ENCODE measurements around the gene TMEM9.

TMEM9 gene

DNA sequence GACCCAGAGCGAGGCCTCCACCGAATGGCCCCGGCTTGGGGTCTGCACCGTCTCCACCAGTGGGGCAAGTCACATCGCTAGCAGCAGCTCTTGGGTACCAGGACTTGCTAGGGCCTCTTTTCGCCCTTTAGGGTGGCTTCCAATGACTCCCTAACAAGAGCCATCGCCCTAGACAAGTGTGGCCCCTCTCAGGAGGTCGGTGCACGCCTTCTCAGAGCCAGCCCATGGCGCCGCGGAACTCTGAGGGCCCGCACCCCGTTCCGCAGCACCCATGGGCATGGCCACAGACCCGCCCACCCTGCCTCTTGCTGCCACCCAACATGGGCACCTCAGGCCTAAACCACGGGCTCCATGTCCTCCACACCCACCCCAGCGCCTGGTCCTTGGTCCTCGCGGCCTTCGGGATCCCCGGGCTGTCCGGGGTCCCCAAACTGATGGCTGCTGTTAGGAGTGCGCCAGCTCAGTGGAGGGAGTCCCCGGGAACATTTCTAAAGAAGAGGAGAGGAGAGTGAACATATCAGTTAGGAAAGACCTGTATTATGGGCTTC is 38.8 kb downstream of the TMEM9 start:
- DNase-seq (ENCODE audit: extremely low read depth, insufficient read length): no peak
- no peaks in the 10 kb centered on the region for H3K36me3 ChIP-seq (ENCODE audit: control insufficient read depth, insufficient read depth, low read length)
- H3K27me3 ChIP-seq (replicated peaks; ENCODE audit: control insufficient read depth, insufficient read depth, low read length): no peaks in the 10 kb centered on the region; the same call in 1 of the 2 replicates
- H3K4me3 ChIP-seq (replicated peaks; ENCODE audit: low read depth, low read length): no peak overlapping the region
- TF ChIP-seq, protein P1, sequence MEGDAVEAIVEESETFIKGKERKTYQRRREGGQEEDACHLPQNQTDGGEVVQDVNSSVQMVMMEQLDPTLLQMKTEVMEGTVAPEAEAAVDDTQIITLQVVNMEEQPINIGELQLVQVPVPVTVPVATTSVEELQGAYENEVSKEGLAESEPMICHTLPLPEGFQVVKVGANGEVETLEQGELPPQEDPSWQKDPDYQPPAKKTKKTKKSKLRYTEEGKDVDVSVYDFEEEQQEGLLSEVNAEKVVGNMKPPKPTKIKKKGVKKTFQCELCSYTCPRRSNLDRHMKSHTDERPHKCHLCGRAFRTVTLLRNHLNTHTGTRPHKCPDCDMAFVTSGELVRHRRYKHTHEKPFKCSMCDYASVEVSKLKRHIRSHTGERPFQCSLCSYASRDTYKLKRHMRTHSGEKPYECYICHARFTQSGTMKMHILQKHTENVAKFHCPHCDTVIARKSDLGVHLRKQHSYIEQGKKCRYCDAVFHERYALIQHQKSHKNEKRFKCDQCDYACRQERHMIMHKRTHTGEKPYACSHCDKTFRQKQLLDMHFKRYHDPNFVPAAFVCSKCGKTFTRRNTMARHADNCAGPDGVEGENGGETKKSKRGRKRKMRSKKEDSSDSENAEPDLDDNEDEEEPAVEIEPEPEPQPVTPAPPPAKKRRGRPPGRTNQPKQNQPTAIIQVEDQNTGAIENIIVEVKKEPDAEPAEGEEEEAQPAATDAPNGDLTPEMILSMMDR (IDR thresholded peaks at IDR 0.05; ENCODE audit: insufficient read depth, low read length, poor library complexity, severe bottlenecking): no peak

DNA sequence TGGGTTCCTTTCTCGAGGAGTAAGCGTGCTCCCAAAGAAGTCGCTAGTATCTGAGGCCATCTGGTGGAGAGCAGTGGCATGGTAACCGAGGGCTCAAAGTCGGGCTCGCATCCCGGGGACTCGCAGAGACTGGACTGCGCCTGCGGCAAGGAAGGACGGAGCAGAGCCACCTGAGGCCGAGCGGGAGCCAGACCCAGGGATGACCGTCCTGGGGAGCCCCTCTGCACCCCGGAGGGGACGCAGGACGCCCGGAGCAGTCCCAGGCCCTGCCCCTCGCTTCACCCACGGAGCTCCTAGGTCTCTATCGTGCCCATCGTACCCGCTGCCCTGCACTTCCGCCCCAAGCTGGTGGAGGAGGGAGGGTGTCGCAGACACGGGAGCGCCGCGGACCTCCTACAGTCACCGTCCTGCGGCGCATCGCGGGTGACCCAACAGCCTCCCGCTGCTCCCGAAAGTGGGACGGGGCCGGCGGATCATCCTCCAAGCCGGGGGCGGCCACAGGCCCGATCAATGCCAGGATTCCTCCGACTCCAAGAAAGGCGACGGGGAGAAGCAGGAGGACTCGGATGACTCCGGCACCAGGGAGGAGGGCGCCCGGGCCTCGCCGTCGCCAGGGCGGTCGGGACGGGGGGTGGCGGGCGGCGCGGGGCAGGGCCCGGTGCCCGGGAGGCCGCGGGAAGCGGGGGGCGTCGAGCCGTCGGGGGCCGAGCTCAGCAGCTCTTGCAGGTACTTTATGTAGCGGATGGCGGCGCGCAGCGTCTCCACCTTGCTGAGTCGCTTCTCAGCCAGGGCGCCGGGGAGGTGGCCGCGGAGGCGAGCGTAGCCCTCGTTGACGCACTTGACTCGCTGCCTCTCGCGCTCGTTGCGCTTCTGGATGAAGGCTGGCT is 39.8 kb downstream of the TMEM9 start:
- peak; percentile 67 for DNase-seq (ENCODE audit: extremely low read depth, insufficient read length)
- TF ChIP-seq, protein P1 (IDR thresholded peaks at IDR 0.05; ENCODE audit: insufficient read depth, low read length, poor library complexity, severe bottlenecking): peak; percentile 78
- Histone ChIP-seq H3K36me3 (ENCODE audit: control insufficient read depth, insufficient read depth, low read length) (no peaks in the 10 kb centered on the region), H3K27me3 (replicated peaks; ENCODE audit: control insufficient read depth, insufficient read depth, low read length) (no peaks in the 10 kb centered on the region; the same call in 1 of the 2 replicates), H3K4me3 (replicated peaks; ENCODE audit: low read depth, low read length) (peak overlapping the region; percentile 33)

DNA sequence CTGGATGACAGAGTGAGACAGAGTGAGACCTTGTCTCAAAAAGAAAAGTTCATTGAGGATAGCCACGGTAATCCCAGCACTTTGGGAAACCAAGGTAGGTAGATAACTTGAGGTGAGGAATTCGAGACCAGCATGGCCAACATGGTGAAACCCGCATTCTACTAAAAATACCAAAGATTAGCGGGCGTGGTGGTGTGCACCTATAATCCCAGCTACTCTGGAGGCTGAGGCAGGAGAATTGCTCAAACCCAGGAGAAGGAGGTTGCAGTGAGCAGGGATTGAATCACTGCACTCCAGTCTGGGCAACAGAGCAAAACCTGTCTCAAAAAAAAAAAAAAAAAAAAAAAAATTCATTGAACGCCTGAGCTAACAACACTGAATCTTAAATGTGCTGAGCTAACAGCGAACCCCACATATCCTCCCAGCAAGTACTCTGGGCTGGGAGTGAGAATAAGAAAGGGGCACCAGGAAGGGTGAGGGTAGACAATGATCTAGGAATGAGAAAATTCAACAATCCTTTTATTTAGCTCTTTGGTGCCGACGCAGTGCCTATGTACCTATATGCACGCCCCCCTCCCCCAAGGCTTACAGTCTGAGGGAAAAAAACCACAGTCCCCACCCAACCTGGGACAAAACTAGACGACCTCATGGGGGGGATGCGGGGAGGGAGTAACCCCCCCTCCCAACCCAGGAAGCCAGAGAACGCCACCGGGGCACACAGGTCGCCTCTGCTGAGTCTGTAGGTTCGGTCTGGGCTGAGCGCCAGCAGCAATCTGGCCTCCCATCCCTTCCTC is 40.6 kb downstream of the TMEM9 start:
- no peaks in the 10 kb centered on the region for H3K36me3 ChIP-seq (ENCODE audit: control insufficient read depth, insufficient read depth, low read length)
- H3K4me3 ChIP-seq (replicated peaks; ENCODE audit: low read depth, low read length): no peak overlapping the region
- DNase-seq (ENCODE audit: extremely low read depth, insufficient read length): no peak
- no peaks in the 10 kb centered on the region; the same call in 1 of the 2 replicates for H3K27me3 ChIP-seq (replicated peaks; ENCODE audit: control insufficient read depth, insufficient read depth, low read length)
- TF ChIP-seq, protein P1 (IDR thresholded peaks at IDR 0.05; ENCODE audit: insufficient read depth, low read length, poor library complexity, severe bottlenecking): no peak

DNA sequence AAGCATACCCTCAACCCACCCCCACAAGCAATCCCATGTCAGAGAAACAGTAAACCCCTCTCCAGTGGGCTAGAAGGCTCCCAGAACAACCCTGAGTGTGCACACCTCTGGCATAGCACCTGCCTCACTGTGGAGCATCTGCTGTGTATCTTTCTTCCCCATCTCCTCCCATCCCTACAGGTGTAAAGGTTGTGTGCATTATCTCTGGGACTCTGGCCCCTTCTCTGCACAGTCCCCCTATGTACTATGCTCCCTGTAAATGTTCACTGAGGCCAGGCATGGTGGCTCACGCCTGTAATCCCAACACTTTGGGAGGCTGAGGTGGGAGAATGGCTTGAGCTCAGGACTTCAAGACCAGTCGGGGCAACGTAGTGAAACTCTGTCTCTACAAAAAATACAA is 41.3 kb downstream of the TMEM9 start:
- no peak for DNase-seq (ENCODE audit: extremely low read depth, insufficient read length)
- TF ChIP-seq, protein P1 (IDR thresholded peaks at IDR 0.05; ENCODE audit: insufficient read depth, low read length, poor library complexity, severe bottlenecking): no peak
- Histone ChIP-seq H3K4me3 (replicated peaks; ENCODE audit: low read depth, low read length) (no peak overlapping the region), H3K27me3 (replicated peaks; ENCODE audit: control insufficient read depth, insufficient read depth, low read length) (no peaks in the 10 kb centered on the region; the same call in 1 of the 2 replicates), H3K36me3 (ENCODE audit: control insufficient read depth, insufficient read depth, low read length) (no peaks in the 10 kb centered on the region)

DNA sequence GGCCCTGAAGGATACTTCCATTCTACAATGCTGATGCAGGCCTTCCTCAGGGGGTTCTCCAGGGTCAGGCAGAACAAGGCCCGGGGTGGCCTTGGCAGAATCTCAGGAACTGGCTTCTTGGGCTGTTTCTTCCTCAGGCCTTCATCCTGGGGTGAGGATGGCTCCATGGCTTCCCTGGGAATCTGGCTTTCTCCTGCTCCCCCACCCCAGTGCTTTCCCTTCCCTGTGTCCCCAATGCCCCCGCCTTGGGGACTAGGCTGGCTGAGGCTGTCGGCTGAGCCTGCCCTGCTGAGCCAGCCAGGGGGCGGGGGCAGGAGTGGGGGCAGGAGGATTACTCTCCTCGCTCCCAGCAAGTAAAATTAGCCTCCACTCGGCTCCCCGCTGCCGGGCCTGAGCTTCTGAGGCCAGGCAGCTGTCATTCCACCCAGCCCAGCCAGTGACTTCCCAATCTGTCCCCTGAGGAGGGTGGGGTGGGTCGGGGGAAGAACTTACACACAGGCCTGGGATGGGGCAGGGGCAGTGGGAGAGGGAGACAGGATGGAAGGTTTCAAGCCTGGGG is 42.0 kb downstream of the TMEM9 start, which contains the start of gene CACNA1S:
Gene CACNA1S, minus strand, starts transcription at position 254 of the 559 bp plus-strand sequence. Its CDS starts 87 bp downstream, at position 167.
- no peaks in the 10 kb centered on the region for H3K36me3 ChIP-seq (ENCODE audit: control insufficient read depth, insufficient read depth, low read length)
- no peak within 1 kb of the TSS for H3K4me3 ChIP-seq (replicated peaks; ENCODE audit: low read depth, low read length)
- DNase-seq (ENCODE audit: extremely low read depth, insufficient read length): no peak
- TF ChIP-seq, protein P1 (IDR thresholded peaks at IDR 0.05; ENCODE audit: insufficient read depth, low read length, poor library complexity, severe bottlenecking): no peak
- no peaks in the 10 kb centered on the region; the same call in 1 of the 2 replicates for H3K27me3 ChIP-seq (replicated peaks; ENCODE audit: control insufficient read depth, insufficient read depth, low read length)

All from GM06990 (cell line).